Hematopoietic multipotent progenitor cell treated with erythropoietin and hydrocortisone succinate and interleukin-3 and kit ligand, for 17 days (in vitro differentiated cells): ENCODE results near the gene ACTL6B.

Experiments
- DNase-seq: peaks from one replicate; pipeline ENCODE4 v3.0.0-alpha.2; 2015; ENCODE audit warnings: low spot score

Gene ACTL6B

GRCh38 chr7:100599911-100600729, 56.1 kb downstream of the ACTL6B start:
- no peak for DNase-seq

GRCh38 chr7:100598425-100598824, 57.8 kb downstream of the ACTL6B start:
- DNase-seq = no peak

GRCh38 chr7:100595188-100595587, 61.1 kb downstream of the ACTL6B start:
- DNase-seq = no peak
